Measurements from ENCODE around the gene RELN. TPM values are rescaled to one million over a fixed set of nuclear protein-coding genes. Genes with fewer than 3 reads are reported as not detected.

Gene RELN
- total and polyA plus RNA-seq, 2 of the 13 experiments (the other 11 are each of a cell fraction or from before 2014, with no cell fraction given), result 315 to 332 TPM

DNA sequence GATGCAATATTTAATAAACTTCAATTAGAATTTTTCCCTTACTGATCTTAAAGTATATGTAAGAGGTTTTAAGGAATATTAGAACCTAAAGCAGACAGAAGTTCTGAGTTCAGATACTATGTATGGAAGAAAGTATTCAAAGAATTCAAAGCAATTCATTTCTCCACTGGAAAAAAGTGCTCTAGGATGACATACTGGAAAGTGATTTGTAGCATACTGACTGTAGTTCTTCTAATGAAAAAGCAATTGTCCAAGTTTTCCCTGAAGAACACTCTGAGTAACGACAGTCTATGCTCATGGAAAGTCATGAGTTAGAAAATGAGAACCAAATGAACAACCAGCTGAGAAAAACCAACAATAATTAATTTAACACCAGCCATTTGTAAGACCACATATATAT lies 362.7 kb downstream of the RELN start:
- H3K79me2 ChIP-seq (ENCODE audit: insufficient read depth, low read length), result no peaks in the 10 kb centered on the region
- H3K36me3 ChIP-seq (replicated peaks in 1 of 2; ENCODE audit: control insufficient read depth in 1 of 2, insufficient read depth in 2 of 2, low read length in 2 of 2), result peaks cover 0 to 22% of the 10 kb centered on the region in 2 experiments; a peak in 3 of 5 replicates
- WGBS (ENCODE audit: low lambda C conversion rate), result 71% methylated on average over 1 of the region's 1 CpG
- FAIRE-seq (no peak), DNase-seq (ENCODE audit: low spot score) (no peak), ATAC-seq (no peak)
- peaks cover 11% of the 10 kb centered on the region; the same call in 1 of the 2 replicates for H3K4me1 ChIP-seq (ENCODE audit: insufficient read depth, low read length)
- ChIA-PET POLR2A (no interaction called here), CTCF (ENCODE audit: low intra/inter-chr PET ratio, low total read pairs) (no interaction called here)
- in situ Hi-C loops (cut with HindIII; ENCODE audit: extremely low pct_ligation_motif_present, low pct_unique_long_range_greater_than_20kb) (no loop called here), intact Hi-C loops (cut with micrococcal nuclease; ENCODE audit: unreplicated experiment) (no loop called here)
- no peak overlapping the region for H3K27ac ChIP-seq (ENCODE audit: extremely low read length, insufficient read depth, low read length)
- H3K27me3 ChIP-seq (ENCODE audit: control insufficient read depth in 1 of 2, insufficient read depth in 2 of 2, low read length in 2 of 2), result no peaks in the 10 kb centered on the region
- no peak for TF ChIP-seq MXD4 (CRISPR knock-in tag; IDR thresholded peaks at IDR 0.05)
- no peak for TF ChIP-seq ZNF337 (CRISPR knock-in tag; IDR thresholded peaks at IDR 0.05; ENCODE audit: borderline replicate concordance, low read depth)
- no peak for TF ChIP-seq KDM2A (CRISPR knock-in tag; IDR thresholded peaks at IDR 0.05; ENCODE audit: borderline replicate concordance, low read depth)
- no peak for TF ChIP-seq SKIL (CRISPR knock-in tag; IDR thresholded peaks at IDR 0.05; ENCODE audit: borderline replicate concordance)
- TF ChIP-seq RXRA (CRISPR knock-in tag; IDR thresholded peaks at IDR 0.05), result no peak
- TF ChIP-seq YEATS4 (CRISPR knock-in tag; IDR thresholded peaks at IDR 0.05; ENCODE audit: borderline replicate concordance), result no peak
- TF ChIP-seq ZNF709 (CRISPR knock-in tag; IDR thresholded peaks at IDR 0.05), result no peak
- TF ChIP-seq ZMYM2 (CRISPR knock-in tag; IDR thresholded peaks at IDR 0.05), result no peak
- no peak for TF ChIP-seq IRF2 (CRISPR knock-in tag; IDR thresholded peaks at IDR 0.05)
- TF ChIP-seq ZMAT3 (CRISPR knock-in tag; conservative IDR thresholded peaks at IDR 0.05), result no peak
- TF ChIP-seq NFE2L1 (CRISPR knock-in tag; IDR thresholded peaks at IDR 0.05; ENCODE audit: borderline replicate concordance), result no peak
- no TSS peak for BruUV-seq (replicated peaks)
- H4K20me1 ChIP-seq (ENCODE audit: insufficient read depth, low read length), result no peaks in the 10 kb centered on the region
- H2AFZ ChIP-seq (ENCODE audit: low read length), result no peak overlapping the region
- no peak overlapping the region for H3K9ac ChIP-seq (ENCODE audit: insufficient read depth, low read depth, low read length)
- H3K4me3 ChIP-seq (replicated peaks in 1 of 3; ENCODE audit: insufficient read depth in 1 of 3, low read depth in 2 of 3, low read length in 3 of 3), result no peak overlapping the region
- no peak overlapping the region for H3K4me2 ChIP-seq (ENCODE audit: low read depth, low read length)
- no peaks in the 10 kb centered on the region for H3K9me3 ChIP-seq (ENCODE audit: low read length)
